B cell (primary cell): ENCODE data around the gene YAP1. TPM values are rescaled to one million over a fixed set of nuclear protein-coding genes. Genes with fewer than 3 reads are reported as not detected.

Experiments
- ATAC-seq: fragments of 200-7000 bp; cut with Tn5 transposase; one replicate; pipeline ENCODE4 v1.10.0; 2021; ENCODE audit warnings: low read depth, mild to moderate bottlenecking, moderate number of reproducible peaks, moderate library complexity
- CTCF ChIA-PET: fragments of 350-600 bp; sonication (Branson Sonifier 250); formaldehyde crosslinking; loops from one replicate; lab custom pipeline; 2021; ENCODE audit warnings: antibody characterized with exemption, inconsistent platforms; lab: Charles Lee
- POLR2A ChIA-PET: fragments of 350-600 bp; sonication (Branson Sonifier 250); formaldehyde crosslinking; loops from one replicate; lab custom pipeline; 2021; ENCODE audit warnings: antibody characterized with exemption; lab: Charles Lee
- DNase-seq: peaks from one replicate; pipeline ENCODE4 v3.0.0; 2013
- H2AFZ ChIP-seq: 2 replicates; pipeline ENCODE4 v1.6.1; 2012; ENCODE audit warnings: mild to moderate bottlenecking, low read depth, low read length; ENCODE audit not compliant: insufficient read depth, poor library complexity, severe bottlenecking
- H3K27ac ChIP-seq, 2 donors: 1 replicate in 1 of 2; 2 replicates in 1 of 2; pipeline ENCODE4 v1.5.1; 2012 to 2013; ENCODE audit warnings: low read length in 2 of 2, mild to moderate bottlenecking in 2 of 2, moderate library complexity in 1 of 2
- H3K27me3 ChIP-seq, 4 experiments: fragments of 200-600 bp in 1 of 4; sonication (generic) in 1 of 4; replicated peaks in 1 of 4; 1 replicate in 2 of 4; 2 replicates in 2 of 4; pipeline versions ENCODE4 v1.6.1 to v1.7.0; 2013 to 2016; ENCODE audit warnings: low read length in 3 of 4, mild to moderate bottlenecking in 2 of 4, mixed read lengths in 1 of 4, moderate library complexity in 1 of 4; ENCODE audit not compliant: insufficient read depth in 4 of 4, control insufficient read depth in 3 of 4; ENCODE audit errors: control extremely low read depth in 1 of 4
- H3K36me3 ChIP-seq, 2 experiments: replicated peaks in 1 of 2; 1 replicate in 1 of 2; 2 replicates in 1 of 2; pipeline versions ENCODE4 v1.6.1 to v1.7.1; 2013; ENCODE audit warnings: low read length in 1 of 2; ENCODE audit not compliant: insufficient read depth in 2 of 2, control insufficient read depth in 1 of 2; ENCODE audit errors: control extremely low read depth in 1 of 2, extremely low read depth in 1 of 2
- H3K4me1 ChIP-seq, 2 donors: fragments of 200-600 bp in 1 of 2; sonication (generic) in 1 of 2; 1 replicate in 1 of 2; 2 replicates in 1 of 2; pipeline versions ENCODE4 v1.5.1 to v1.6.1; 2013 to 2017; ENCODE audit warnings: low read length in 2 of 2; ENCODE audit not compliant: control insufficient read depth in 2 of 2, insufficient read depth in 2 of 2
- H3K4me2 ChIP-seq: replicated peaks from 2 replicates; pipeline ENCODE3; 2012; ENCODE audit warnings: mild to moderate bottlenecking, low read depth, low read length; ENCODE audit not compliant: poor library complexity, severe bottlenecking
- H3K4me3 ChIP-seq, 5 experiments: fragments of 200-600 bp in 1 of 5; sonication (generic) in 1 of 5; 1 replicate in 3 of 5; 2 replicates in 2 of 5; pipeline versions ENCODE4 v1.5.1 to v1.7.0; 2011 to 2016; ENCODE audit warnings: low read length in 4 of 5, mild to moderate bottlenecking in 4 of 5, low read depth in 2 of 5, control low read depth in 1 of 5, moderate library complexity in 1 of 5; ENCODE audit not compliant: insufficient read depth in 1 of 5; ENCODE audit errors: control extremely low read depth in 1 of 5, extremely low read depth in 1 of 5
- H3K79me2 ChIP-seq: fragments of 200-600 bp; sonication (generic); one replicate; pipeline ENCODE4 v1.6.0; 2016; ENCODE audit warnings: low read length; ENCODE audit not compliant: control insufficient read depth, insufficient read depth
- H3K9ac ChIP-seq: fragments of 200-600 bp; sonication (generic); 2 replicates; pipeline ENCODE4 v1.6.1; 2017; ENCODE audit warnings: mild to moderate bottlenecking, low read length, moderate library complexity
- H3K9me3 ChIP-seq, 3 donors: one replicate each; pipeline versions ENCODE4 v1.6.1 to v1.7.1; 2013; ENCODE audit warnings: low read length in 2 of 3; ENCODE audit not compliant: control insufficient read depth in 2 of 3, insufficient read depth in 1 of 3; ENCODE audit errors: control extremely low read depth in 1 of 3
- H4K20me1 ChIP-seq: 2 replicates; pipeline ENCODE4 v1.6.0; 2012; ENCODE audit warnings: mild to moderate bottlenecking, low read length; ENCODE audit not compliant: insufficient read depth, control insufficient read depth, poor library complexity, severe bottlenecking
- H3K27ac Mint-ChIP-seq: one replicate; pipeline ENCODE4 v1.8.0; 2021; ENCODE audit warnings: mixed read lengths
- H3K27me3 Mint-ChIP-seq: one replicate; pipeline ENCODE4 v1.8.0; 2021; ENCODE audit warnings: mixed read lengths
- H3K4me1 Mint-ChIP-seq: one replicate; pipeline ENCODE4 v1.8.0; 2021; ENCODE audit warnings: mixed read lengths
- H3K4me3 Mint-ChIP-seq: one replicate; pipeline ENCODE4 v1.8.0; 2021; ENCODE audit warnings: mixed read lengths
- H3K9me3 Mint-ChIP-seq: one replicate; pipeline ENCODE4 v1.8.0; 2022; ENCODE audit warnings: mixed read lengths; ENCODE audit not compliant: insufficient read depth
- EZH2 ChIP-seq: IDR thresholded peaks from 2 replicates; pipeline ENCODE4 v1.6.1; 2012; ENCODE audit warnings: borderline replicate concordance, low read depth, mild to moderate bottlenecking, moderate library complexity, low read length; ENCODE audit not compliant: insufficient read depth, poor library complexity, severe bottlenecking
- WGBS: methylation state at CpG from one replicate; pipeline ENCODE4 v1.1.5; 2013; ENCODE audit warnings: missing lambda C conversion rate; ENCODE audit not compliant: insufficient coverage; 5-methylcytosine and 5-hydroxymethylcytosine counted together
- intact Hi-C: fragments of 100-400 bp; cut with micrococcal nuclease; formaldehyde crosslinking; loops from one replicate; pipeline ENCODE4 v1.10.0; 2022
- polyA plus RNA-seq: library from polyadenylated mRNA; depleted of rRNA; stranded (reverse); fragments of >200 nt; gene quantifications from 2 replicates; pipeline ENCODE4 v1.2.3, GENCODE V29; 2012
- total RNA-seq, 2 donors: library from RNA; stranded (reverse); fragments of 120-200 nt in 1 of 2; gene quantifications; 1 replicate in 1 of 2; 2 replicates in 1 of 2; pipeline versions ENCODE4 v1.2.3 to v1.2.4, GENCODE V29; 2013 to 2022
- TF ChIP-seq, protein P1 (sequence below): fragments of 200-600 bp; IDR thresholded peaks from one replicate; pipeline ENCODE4 v1.8.0; 2022; ENCODE audit warnings: antibody characterized with exemption, mild to moderate bottlenecking

Gene YAP1
- total and polyA plus RNA-seq, 2 donors (not counting 1 experiment from before 2014, with no cell fraction given): not detected

- ChIA-PET POLR2A (no interaction called here), CTCF (no interaction called here)
- Histone ChIP-seq H2AFZ (no peak overlapping the region), H3K9me3 (no peaks in the 10 kb centered on the region), H3K27ac (no peak overlapping the region), H3K4me2 (no peak overlapping the region), H3K9ac (no peak overlapping the region), H4K20me1 (no peaks in the 10 kb centered on the region), H3K27me3 (no peaks in the 10 kb centered on the region), H3K36me3 (no peaks in the 10 kb centered on the region), H3K4me1 (no peaks in the 10 kb centered on the region), H3K79me2 (no peaks in the 10 kb centered on the region), H3K4me3 (no peak overlapping the region)
- Mint-ChIP-seq H3K4me1 (no peaks in the 10 kb centered on the region), H3K4me3 (no peak overlapping the region), H3K9me3 (no peaks in the 10 kb centered on the region), H3K27me3 (peaks cover 21% of the 10 kb centered on the region), H3K27ac (no peak overlapping the region)
- no peak for DNase-seq
- intact Hi-C loops: no loop called here
- WGBS: 56% methylated on average over 2 of the region's 3 CpGs
- TF ChIP-seq, protein P1, sequence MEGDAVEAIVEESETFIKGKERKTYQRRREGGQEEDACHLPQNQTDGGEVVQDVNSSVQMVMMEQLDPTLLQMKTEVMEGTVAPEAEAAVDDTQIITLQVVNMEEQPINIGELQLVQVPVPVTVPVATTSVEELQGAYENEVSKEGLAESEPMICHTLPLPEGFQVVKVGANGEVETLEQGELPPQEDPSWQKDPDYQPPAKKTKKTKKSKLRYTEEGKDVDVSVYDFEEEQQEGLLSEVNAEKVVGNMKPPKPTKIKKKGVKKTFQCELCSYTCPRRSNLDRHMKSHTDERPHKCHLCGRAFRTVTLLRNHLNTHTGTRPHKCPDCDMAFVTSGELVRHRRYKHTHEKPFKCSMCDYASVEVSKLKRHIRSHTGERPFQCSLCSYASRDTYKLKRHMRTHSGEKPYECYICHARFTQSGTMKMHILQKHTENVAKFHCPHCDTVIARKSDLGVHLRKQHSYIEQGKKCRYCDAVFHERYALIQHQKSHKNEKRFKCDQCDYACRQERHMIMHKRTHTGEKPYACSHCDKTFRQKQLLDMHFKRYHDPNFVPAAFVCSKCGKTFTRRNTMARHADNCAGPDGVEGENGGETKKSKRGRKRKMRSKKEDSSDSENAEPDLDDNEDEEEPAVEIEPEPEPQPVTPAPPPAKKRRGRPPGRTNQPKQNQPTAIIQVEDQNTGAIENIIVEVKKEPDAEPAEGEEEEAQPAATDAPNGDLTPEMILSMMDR: no peak
- no peak for TF ChIP-seq EZH2
- no peak for ATAC-seq
Measured at GRCh38 chr11:102139081-102139498, 28.8 kb downstream of the YAP1 start.

- H3K4me1 Mint-ChIP-seq: no peaks in the 10 kb centered on the region
- Histone ChIP-seq H3K4me1 (no peaks in the 10 kb centered on the region), H3K79me2 (no peaks in the 10 kb centered on the region), H3K4me2 (no peak overlapping the region), H2AFZ (no peak overlapping the region), H3K4me3 (no peak overlapping the region), H3K27ac (no peak overlapping the region), H3K27me3 (peaks cover 0 to 4% (median 0%) of the 10 kb centered on the region in 4 experiments), H4K20me1 (no peaks in the 10 kb centered on the region), H3K36me3 (no peaks in the 10 kb centered on the region), H3K9ac (no peak overlapping the region), H3K9me3 (no peaks in the 10 kb centered on the region)
- TF ChIP-seq, protein P1: no peak
- TF ChIP-seq EZH2: no peak
- H3K4me3 Mint-ChIP-seq: no peak overlapping the region
- 90% methylated on average over 1 of the region's 1 CpG for WGBS
- ATAC-seq (no peak), DNase-seq (no peak)
- no peaks in the 10 kb centered on the region for H3K9me3 Mint-ChIP-seq
- H3K27ac Mint-ChIP-seq: no peak overlapping the region
- POLR2A ChIA-PET: no interaction called here
- peaks cover 12% of the 10 kb centered on the region for H3K27me3 Mint-ChIP-seq
- CTCF ChIA-PET: no interaction called here
- intact Hi-C loops: no loop called here
Measured at GRCh38 chr11:102142333-102142732, 32.1 kb downstream of the YAP1 start.
